Measurements from ENCODE around the gene SLC35F4.

GRCh38 chr14:57865403-57866198 lies at the start of gene SLC35F4:
- TF ChIP-seq FOS (IDR thresholded peaks at IDR 0.05; ENCODE audit: low read depth, low read length) (no peak), CTCF (conservative IDR thresholded peaks at IDR 0.05; ENCODE audit: low read depth, low read length) (no peak), ELK1 (IDR thresholded peaks at IDR 0.05; ENCODE audit: borderline replicate concordance, low read depth, low read length) (no peak)
